Left lung (tissue), 10 donors: ENCODE results near the gene C17orf78. TPM values are rescaled to one million over a fixed set of nuclear protein-coding genes. Genes with fewer than 3 reads are reported as not detected.

ENCODE experiments used
- ATAC-seq: fragments of 200-7000 bp; cut with Tn5 transposase; one replicate; pipeline ENCODE4 v1.9.1; 2020; ENCODE audit warnings: moderate library complexity
- DNase-seq, 4 donors: peaks; one replicate each; pipeline ENCODE4 v3.0.0-alpha.2; 2013 to 2020
- H3K27ac ChIP-seq, 2 donors: fragments of 200-600 bp; sonication (generic) in 1 of 2; one replicate each; pipeline versions ENCODE4 v1.5.0 to v1.8.0; 2020 to 2021
- H3K27me3 ChIP-seq, 2 donors: fragments of 200-600 bp; sonication (generic) in 1 of 2; one replicate each; pipeline versions ENCODE4 v1.5.0 to v1.8.0; 2020 to 2021
- H3K36me3 ChIP-seq, 2 donors: fragments of 200-600 bp; sonication (generic) in 1 of 2; one replicate each; pipeline versions ENCODE4 v1.5.0 to v1.8.0; 2020 to 2021
- H3K4me1 ChIP-seq, 2 donors: fragments of 200-600 bp; one replicate each; pipeline ENCODE4 v1.8.0; 2021
- H3K4me3 ChIP-seq, 2 donors: fragments of 200-600 bp; sonication (generic) in 1 of 2; one replicate each; pipeline versions ENCODE4 v1.5.0 to v1.8.0; 2020 to 2021; ENCODE audit warnings: mild to moderate bottlenecking in 1 of 2
- H3K9me3 ChIP-seq, 2 donors: fragments of 200-600 bp; sonication (generic) in 1 of 2; one replicate each; pipeline versions ENCODE4 v1.5.0 to v1.8.0; 2020 to 2021
- intact Hi-C, 2 donors: fragments of 100-400 bp; cut with DNase I; formaldehyde crosslinking; loops; one replicate each; pipeline versions ENCODE4 v1.11.2 to v1.14.2; 2022
- polyA plus RNA-seq, 6 donors: library from polyadenylated mRNA; unstranded; fragments of 120-200 nt; gene quantifications; one replicate each; pipeline ENCODE4 v1.2.1, GENCODE V29; 2013; ENCODE audit not compliant: insufficient read length in 6 of 6
- total RNA-seq, 2 donors: library from RNA; stranded (reverse); fragmentation: NEBNext Ultra II Directional; extraction: Animal tissue kit (Norgen Biotek cat#: 25700); gene quantifications; one replicate each; pipeline ENCODE4 v1.2.1, GENCODE V29; 2021
- TF ChIP-seq, protein P1 (sequence below), 2 donors: fragments of 200-600 bp; sonication (generic) in 1 of 2; IDR thresholded peaks; one replicate each; pipeline versions ENCODE4 v1.5.0 to v1.8.0; 2021; ENCODE audit warnings: antibody characterized with exemption in 2 of 2
- donor health status: DM: no; HTN: yes; CAD: no.
- donor health status: DM: no; HTN: no; CAD: no.

The C17orf78 gene
- total and polyA plus RNA-seq, 8 donors = 0.21 to 0.58 (median 0.35) TPM; not detected in 2

DNA sequence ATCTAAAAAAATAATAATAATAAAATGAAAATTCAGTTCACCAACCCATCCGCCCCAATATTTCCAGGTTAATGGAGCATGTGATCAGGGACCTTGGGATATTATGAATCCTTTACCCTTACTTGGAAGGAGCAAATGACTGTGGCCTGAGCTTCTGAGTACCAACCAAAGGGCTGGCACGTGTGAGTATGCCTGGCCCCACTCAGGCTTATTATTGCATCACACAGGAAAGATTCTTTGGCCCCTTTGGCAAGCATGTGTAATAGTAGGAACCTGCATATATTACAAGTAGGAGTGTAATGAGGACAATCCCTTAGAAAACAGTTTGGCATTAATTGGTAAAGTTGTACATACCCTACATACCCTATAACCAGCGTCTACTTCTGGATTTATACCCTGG is 7.2 kb upstream of the C17orf78 start:
- Histone ChIP-seq H3K9me3 (no peaks in the 10 kb centered on the region), H3K27ac (no peak overlapping the region), H3K4me3 (no peak overlapping the region), H3K27me3 (no peaks in the 10 kb centered on the region), H3K4me1 (no peaks in the 10 kb centered on the region), H3K36me3 (no peaks in the 10 kb centered on the region)
- intact Hi-C loops = no loop called here
- TF ChIP-seq, protein P1, sequence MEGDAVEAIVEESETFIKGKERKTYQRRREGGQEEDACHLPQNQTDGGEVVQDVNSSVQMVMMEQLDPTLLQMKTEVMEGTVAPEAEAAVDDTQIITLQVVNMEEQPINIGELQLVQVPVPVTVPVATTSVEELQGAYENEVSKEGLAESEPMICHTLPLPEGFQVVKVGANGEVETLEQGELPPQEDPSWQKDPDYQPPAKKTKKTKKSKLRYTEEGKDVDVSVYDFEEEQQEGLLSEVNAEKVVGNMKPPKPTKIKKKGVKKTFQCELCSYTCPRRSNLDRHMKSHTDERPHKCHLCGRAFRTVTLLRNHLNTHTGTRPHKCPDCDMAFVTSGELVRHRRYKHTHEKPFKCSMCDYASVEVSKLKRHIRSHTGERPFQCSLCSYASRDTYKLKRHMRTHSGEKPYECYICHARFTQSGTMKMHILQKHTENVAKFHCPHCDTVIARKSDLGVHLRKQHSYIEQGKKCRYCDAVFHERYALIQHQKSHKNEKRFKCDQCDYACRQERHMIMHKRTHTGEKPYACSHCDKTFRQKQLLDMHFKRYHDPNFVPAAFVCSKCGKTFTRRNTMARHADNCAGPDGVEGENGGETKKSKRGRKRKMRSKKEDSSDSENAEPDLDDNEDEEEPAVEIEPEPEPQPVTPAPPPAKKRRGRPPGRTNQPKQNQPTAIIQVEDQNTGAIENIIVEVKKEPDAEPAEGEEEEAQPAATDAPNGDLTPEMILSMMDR (IDR thresholded peaks at IDR 0.05) = no peak
- no peak for DNase-seq
- ATAC-seq = peak; percentile 66

DNA sequence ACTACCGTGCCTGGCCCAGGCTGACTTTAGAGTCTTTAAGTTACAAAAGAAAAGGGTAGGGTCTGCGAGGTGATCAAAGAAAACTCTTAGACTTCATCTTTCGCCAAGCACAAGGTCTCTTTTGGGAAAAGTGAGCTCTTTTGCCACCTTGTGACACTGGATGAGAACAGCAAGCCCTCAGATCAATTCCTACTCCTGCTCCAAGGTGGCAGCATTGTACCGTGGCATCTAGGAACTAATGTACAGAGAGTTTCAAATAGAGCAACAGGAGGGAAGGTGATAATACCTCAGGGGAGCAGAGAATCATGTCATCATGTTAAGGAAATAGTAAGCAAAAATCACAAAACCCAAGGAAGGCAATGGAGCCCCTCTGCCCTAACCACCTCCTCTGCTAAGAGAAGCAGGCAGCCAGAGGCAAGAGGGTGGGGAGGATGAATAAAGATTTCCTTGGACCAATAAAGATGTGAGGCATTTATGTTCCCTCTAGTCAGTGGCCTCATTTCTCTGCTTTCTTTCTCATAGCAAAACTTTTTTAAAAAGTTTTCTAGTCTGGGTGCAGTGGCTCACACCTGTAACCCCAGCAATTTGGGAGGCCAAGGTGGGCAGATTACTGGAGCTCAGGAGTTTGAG is 2.1 kb upstream of the C17orf78 start:
- Histone ChIP-seq H3K27ac (no peak overlapping the region), H3K27me3 (no peaks in the 10 kb centered on the region), H3K4me3 (no peak overlapping the region), H3K36me3 (no peaks in the 10 kb centered on the region), H3K9me3 (no peaks in the 10 kb centered on the region), H3K4me1 (no peaks in the 10 kb centered on the region)
- intact Hi-C loops = no loop called here
- DNase-seq = peak in 2 of 4 donors; percentile 59 to 84
- peak; percentile 100 for ATAC-seq
- TF ChIP-seq, protein P1 (IDR thresholded peaks at IDR 0.05) = peak; percentile 78 to 94

DNA sequence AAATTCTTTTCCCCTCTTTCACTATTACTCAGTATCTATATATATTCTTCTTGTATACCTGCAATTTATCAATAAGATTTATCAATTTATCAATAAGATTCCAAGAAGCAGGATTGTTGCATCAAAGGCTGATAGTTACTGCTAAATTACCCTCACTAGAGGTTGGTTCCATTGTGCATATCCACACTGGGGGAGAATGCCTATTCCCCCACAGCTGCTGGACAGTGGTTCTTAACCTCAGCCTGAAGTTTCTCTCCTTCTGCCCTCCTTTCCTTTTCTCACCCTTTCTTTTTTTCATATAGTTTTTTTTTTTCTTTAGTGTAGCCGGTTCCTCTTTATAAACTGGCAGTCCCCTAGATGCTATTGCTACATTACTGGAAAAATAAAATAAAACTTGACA is 6.3 kb downstream of the C17orf78 start:
- TF ChIP-seq, protein P1 (IDR thresholded peaks at IDR 0.05) = no peak
- H3K36me3 ChIP-seq = no peaks in the 10 kb centered on the region
- H3K9me3 ChIP-seq = no peaks in the 10 kb centered on the region
- no peaks in the 10 kb centered on the region for H3K4me1 ChIP-seq
- H3K27ac ChIP-seq = no peak overlapping the region
- ATAC-seq = no peak
- intact Hi-C loops = no loop called here
- DNase-seq = no peak
- H3K27me3 ChIP-seq = no peaks in the 10 kb centered on the region
- no peak overlapping the region for H3K4me3 ChIP-seq

DNA sequence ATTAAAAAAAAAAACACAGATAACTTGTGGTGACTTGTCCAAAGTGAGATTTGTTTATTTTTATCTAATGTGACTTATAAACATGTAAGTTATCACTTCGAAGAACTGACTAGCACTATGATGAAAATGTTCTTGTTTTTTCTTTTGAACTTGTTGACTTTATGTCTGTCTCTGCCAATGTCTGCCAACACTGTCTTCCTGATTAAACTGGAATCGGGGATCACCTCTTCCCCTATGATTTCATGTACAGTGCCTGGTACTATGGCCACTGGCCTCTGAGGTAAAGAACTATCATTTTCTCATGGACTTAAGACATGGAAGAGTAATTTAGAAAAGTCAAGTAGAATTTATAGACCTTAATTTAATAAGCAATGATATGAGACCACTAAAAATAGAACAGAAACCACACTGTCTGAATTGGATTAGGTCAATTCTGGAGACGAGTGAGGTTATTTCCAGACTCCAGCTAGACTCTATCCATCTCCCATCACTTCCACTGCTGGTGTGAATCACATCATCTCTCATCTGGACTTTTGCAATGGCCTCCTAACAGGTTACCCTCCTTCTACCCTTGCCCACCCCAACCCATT is 8.9 kb downstream of the C17orf78 start:
- H3K4me3 ChIP-seq = no peak overlapping the region
- intact Hi-C loops = no loop called here
- DNase-seq (no peak), ATAC-seq (no peak)
- TF ChIP-seq, protein P1 (IDR thresholded peaks at IDR 0.05) = no peak
- H3K36me3 ChIP-seq = no peaks in the 10 kb centered on the region
- H3K4me1 ChIP-seq = no peaks in the 10 kb centered on the region
- H3K27ac ChIP-seq = no peak overlapping the region
- H3K9me3 ChIP-seq = no peaks in the 10 kb centered on the region
- no peaks in the 10 kb centered on the region for H3K27me3 ChIP-seq

DNA sequence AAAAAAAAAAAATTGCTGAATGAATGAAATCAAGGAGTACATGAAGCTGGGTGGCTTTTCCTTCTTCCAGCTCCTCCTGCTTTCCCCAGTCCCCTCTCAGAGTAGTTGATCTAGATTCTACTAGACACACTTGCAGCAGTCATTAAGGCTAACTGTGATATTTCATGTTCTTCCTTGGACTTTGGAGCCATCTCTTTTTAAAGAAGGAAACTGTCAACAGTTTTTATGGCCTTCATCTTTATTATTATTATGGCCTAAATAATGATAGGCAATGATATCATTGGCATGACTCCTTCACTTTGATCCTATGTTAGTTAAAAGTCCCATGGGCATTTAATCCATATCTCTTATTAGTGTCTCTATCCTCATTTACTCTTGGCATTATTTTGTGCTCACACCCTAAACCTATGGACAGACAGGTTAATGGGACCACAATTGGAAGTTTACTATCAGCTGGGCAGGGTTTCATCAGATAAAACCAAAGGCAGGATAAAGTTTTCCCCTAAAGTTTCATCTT is 9.7 kb downstream of the C17orf78 start:
- Histone ChIP-seq H3K4me3 (no peak overlapping the region), H3K27me3 (no peaks in the 10 kb centered on the region), H3K9me3 (no peaks in the 10 kb centered on the region), H3K27ac (no peak overlapping the region), H3K4me1 (no peaks in the 10 kb centered on the region), H3K36me3 (no peaks in the 10 kb centered on the region)
- TF ChIP-seq, protein P1 (IDR thresholded peaks at IDR 0.05) = no peak
- ATAC-seq (no peak), DNase-seq (no peak)
- intact Hi-C loops = no loop called here
